Calu3 (cell line): Measurements from ENCODE around the gene CBFB. TPM values are rescaled to one million over a fixed set of nuclear protein-coding genes. Genes with fewer than 3 reads are reported as not detected.

Experiments
- BruUV-seq: library from RNA; stranded (reverse); fragments of 400-500 nt; replicated peaks from 2 replicates; lab custom pipeline; 2021; lab: Mats Ljungman, UMichigan
- CTCF ChIA-PET: fragments of 300-600 bp; sonication (Branson Sonifier 250); formaldehyde crosslinking; loops from one replicate; lab custom pipeline; 2022; ENCODE audit warnings: antibody characterized with exemption; lab: Charles Lee
- DNase-seq: peaks from one replicate; pipeline ENCODE4 v3.0.0; 2022
- H3K27ac Mint-ChIP-seq: one replicate; pipeline ENCODE4 v1.8.0; 2022; ENCODE audit warnings: mixed read lengths; ENCODE audit not compliant: unreplicated experiment
- H3K27me3 Mint-ChIP-seq: one replicate; pipeline ENCODE4 v1.8.0; 2022; ENCODE audit warnings: mixed read lengths; ENCODE audit not compliant: unreplicated experiment
- H3K36me3 Mint-ChIP-seq: one replicate; pipeline ENCODE4 v1.8.0; 2022; ENCODE audit warnings: mild to moderate bottlenecking, moderate library complexity, mixed read lengths; ENCODE audit not compliant: insufficient read depth, unreplicated experiment
- H3K4me1 Mint-ChIP-seq: one replicate; pipeline ENCODE4 v1.8.0; 2022; ENCODE audit warnings: mild to moderate bottlenecking, low read depth, mixed read lengths; ENCODE audit not compliant: unreplicated experiment
- H3K4me3 Mint-ChIP-seq: one replicate; pipeline ENCODE4 v1.8.0; 2022; ENCODE audit warnings: mild to moderate bottlenecking, low read depth, moderate library complexity, mixed read lengths; ENCODE audit not compliant: unreplicated experiment
- H3K9me3 Mint-ChIP-seq: one replicate; pipeline ENCODE4 v1.8.0; 2022; ENCODE audit warnings: low read depth, mixed read lengths; ENCODE audit not compliant: unreplicated experiment
- intact Hi-C: fragments of 100-400 bp; cut with micrococcal nuclease; formaldehyde crosslinking; loops from one replicate; pipeline ENCODE4 v1.10.0; 2022; ENCODE audit not compliant: unreplicated experiment
- total RNA-seq: library from RNA; stranded (reverse); gene quantifications from 2 replicates; pipeline ENCODE4 v1.2.3, GENCODE V29; 2022
- TF ChIP-seq, protein P1 (sequence below): fragments of 200-600 bp; IDR thresholded peaks from one replicate; pipeline ENCODE4 v1.8.0; 2022; ENCODE audit warnings: antibody characterized with exemption; ENCODE audit not compliant: unreplicated experiment

CBFB gene
- total RNA-seq, 1 experiment from 2014 or later: 116 TPM

GRCh38 chr16:67084345-67085028 is 55.5 kb downstream of the CBFB start:
- no peaks in the 10 kb centered on the region for H3K27me3 Mint-ChIP-seq
- no peaks in the 10 kb centered on the region for H3K9me3 Mint-ChIP-seq
- DNase-seq: no peak
- H3K4me3 Mint-ChIP-seq: no peak overlapping the region
- no TSS peak for BruUV-seq
- H3K36me3 Mint-ChIP-seq: peaks cover 21% of the 10 kb centered on the region
- no peaks in the 10 kb centered on the region for H3K4me1 Mint-ChIP-seq
- TF ChIP-seq, protein P1, sequence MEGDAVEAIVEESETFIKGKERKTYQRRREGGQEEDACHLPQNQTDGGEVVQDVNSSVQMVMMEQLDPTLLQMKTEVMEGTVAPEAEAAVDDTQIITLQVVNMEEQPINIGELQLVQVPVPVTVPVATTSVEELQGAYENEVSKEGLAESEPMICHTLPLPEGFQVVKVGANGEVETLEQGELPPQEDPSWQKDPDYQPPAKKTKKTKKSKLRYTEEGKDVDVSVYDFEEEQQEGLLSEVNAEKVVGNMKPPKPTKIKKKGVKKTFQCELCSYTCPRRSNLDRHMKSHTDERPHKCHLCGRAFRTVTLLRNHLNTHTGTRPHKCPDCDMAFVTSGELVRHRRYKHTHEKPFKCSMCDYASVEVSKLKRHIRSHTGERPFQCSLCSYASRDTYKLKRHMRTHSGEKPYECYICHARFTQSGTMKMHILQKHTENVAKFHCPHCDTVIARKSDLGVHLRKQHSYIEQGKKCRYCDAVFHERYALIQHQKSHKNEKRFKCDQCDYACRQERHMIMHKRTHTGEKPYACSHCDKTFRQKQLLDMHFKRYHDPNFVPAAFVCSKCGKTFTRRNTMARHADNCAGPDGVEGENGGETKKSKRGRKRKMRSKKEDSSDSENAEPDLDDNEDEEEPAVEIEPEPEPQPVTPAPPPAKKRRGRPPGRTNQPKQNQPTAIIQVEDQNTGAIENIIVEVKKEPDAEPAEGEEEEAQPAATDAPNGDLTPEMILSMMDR: no peak
- CTCF ChIA-PET: no interaction called here
- H3K27ac Mint-ChIP-seq: no peak overlapping the region
- intact Hi-C loops: no loop called here

- peaks cover 14% of the 10 kb centered on the region for H3K36me3 Mint-ChIP-seq
- intact Hi-C loops: no loop called here
- no peak overlapping the region for H3K27ac Mint-ChIP-seq
- no peak overlapping the region for H3K4me3 Mint-ChIP-seq
- no peaks in the 10 kb centered on the region for H3K4me1 Mint-ChIP-seq
- H3K9me3 Mint-ChIP-seq: no peaks in the 10 kb centered on the region
- TF ChIP-seq, protein P1: no peak
- CTCF ChIA-PET: interaction anchor here (0.7 kb wide), 1 partner anchor 17 kb away, joined by 3 read pairs; no protein-coding TSS in a partner anchor
- H3K27me3 Mint-ChIP-seq: no peaks in the 10 kb centered on the region
- BruUV-seq: no TSS peak
- DNase-seq: no peak
These were observed 57.9 kb downstream of the CBFB start for GRCh38 chr16:67086822-67087221.

GRCh38 chr16:67087291-67087690 is 58.3 kb downstream of the CBFB start:
- H3K4me1 Mint-ChIP-seq: no peaks in the 10 kb centered on the region
- TF ChIP-seq, protein P1: no peak
- H3K36me3 Mint-ChIP-seq: peaks cover 11% of the 10 kb centered on the region
- no TSS peak for BruUV-seq
- no peak overlapping the region for H3K4me3 Mint-ChIP-seq
- intact Hi-C loops: no loop called here
- H3K27me3 Mint-ChIP-seq: no peaks in the 10 kb centered on the region
- DNase-seq: no peak
- no peak overlapping the region for H3K27ac Mint-ChIP-seq
- H3K9me3 Mint-ChIP-seq: no peaks in the 10 kb centered on the region
- CTCF ChIA-PET: interaction anchor here (0.7 kb wide), 1 partner anchor 17 kb away, joined by 3 read pairs; no protein-coding TSS in a partner anchor

DNA sequence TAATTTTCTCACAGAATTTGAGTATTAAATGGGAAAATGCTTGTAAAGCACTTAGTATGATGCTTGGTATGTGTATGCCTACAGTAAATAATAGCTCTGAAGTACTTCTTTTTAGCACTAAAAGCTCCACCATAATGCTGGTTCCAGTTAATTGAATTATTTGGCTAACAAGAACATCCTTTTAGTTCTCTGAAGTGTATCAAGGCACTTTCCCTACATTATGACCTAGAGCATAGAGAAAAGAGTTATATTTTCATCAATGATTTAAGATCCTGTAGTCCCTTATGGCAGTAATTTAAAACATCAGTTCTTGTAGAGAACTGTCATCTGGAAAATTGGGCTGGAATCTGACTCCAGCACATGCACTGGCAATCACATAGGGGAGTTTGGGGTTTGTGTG is 58.9 kb downstream of the CBFB start:
- BruUV-seq: no TSS peak
- TF ChIP-seq, protein P1: no peak
- no peak overlapping the region for H3K27ac Mint-ChIP-seq
- no peaks in the 10 kb centered on the region for H3K27me3 Mint-ChIP-seq
- no peak for DNase-seq
- no peak overlapping the region for H3K4me3 Mint-ChIP-seq
- peaks cover 11% of the 10 kb centered on the region for H3K36me3 Mint-ChIP-seq
- CTCF ChIA-PET: no interaction called here
- intact Hi-C loops: no loop called here
- H3K9me3 Mint-ChIP-seq: no peaks in the 10 kb centered on the region
- H3K4me1 Mint-ChIP-seq: no peaks in the 10 kb centered on the region
